IPS-20b (cell line): ENCODE results near the gene HMGCL.
"Not testable (repeated sequence)": the region's sequence is repeated elsewhere in the genome, so short reads cannot be mapped to it uniquely, and the experiment has no call there.

Experiments
- H3K27ac ChIP-seq: one replicate; pipeline ENCODE4 v1.5.1; 2013; ENCODE audit warnings: low read length
- H3K27me3 ChIP-seq: 2 replicates; pipeline ENCODE4 v1.6.1; 2013; ENCODE audit warnings: mild to moderate bottlenecking, low read length, inconsistent platforms; ENCODE audit not compliant: insufficient read depth
- H3K36me3 ChIP-seq: 2 replicates; pipeline ENCODE4 v1.6.1; 2013; ENCODE audit warnings: low read depth, mild to moderate bottlenecking, inconsistent platforms, low read length, moderate library complexity; ENCODE audit not compliant: insufficient read depth
- H3K4me1 ChIP-seq: 2 replicates; pipeline ENCODE4 v1.6.1; 2013; ENCODE audit warnings: mild to moderate bottlenecking, control low read depth, inconsistent platforms, low read length, moderate library complexity; ENCODE audit not compliant: insufficient read depth
- H3K4me3 ChIP-seq: 2 replicates; pipeline ENCODE4 v1.5.1; 2013; ENCODE audit warnings: mild to moderate bottlenecking, low read length, inconsistent platforms
- H3K9ac ChIP-seq: 2 replicates; pipeline ENCODE4 v1.6.1; 2013; ENCODE audit warnings: low read depth, mild to moderate bottlenecking, inconsistent platforms, low read length, moderate library complexity
- H3K9me3 ChIP-seq: 2 replicates; pipeline ENCODE4 v1.6.1; 2013; ENCODE audit warnings: mild to moderate bottlenecking, low read depth, low read length, inconsistent platforms; ENCODE audit not compliant: insufficient read depth

Gene HMGCL

DNA sequence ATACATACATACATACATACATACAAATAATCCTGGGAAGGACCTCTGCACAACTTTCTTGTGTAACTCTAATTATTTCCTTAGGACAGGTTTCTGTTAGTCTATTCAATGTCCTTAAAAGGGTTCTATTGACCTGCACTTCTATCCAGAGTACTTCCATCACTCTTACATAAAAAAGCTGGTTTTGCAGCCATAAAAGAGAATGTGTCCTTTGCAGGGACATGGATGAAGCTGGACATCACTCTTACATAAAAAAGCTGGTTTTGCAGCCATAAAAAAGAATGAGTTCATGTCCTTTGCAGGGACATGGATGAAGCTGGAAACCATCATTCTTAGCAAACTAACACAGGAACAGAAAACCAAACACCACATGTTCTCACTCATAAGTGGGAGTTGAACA, 26.2 kb upstream of the HMGCL start:
- not testable (repeated sequence) for H3K9ac ChIP-seq, H3K27me3 ChIP-seq, H3K4me1 ChIP-seq, H3K36me3 ChIP-seq, H3K4me3 ChIP-seq, H3K27ac ChIP-seq, H3K9me3 ChIP-seq

DNA sequence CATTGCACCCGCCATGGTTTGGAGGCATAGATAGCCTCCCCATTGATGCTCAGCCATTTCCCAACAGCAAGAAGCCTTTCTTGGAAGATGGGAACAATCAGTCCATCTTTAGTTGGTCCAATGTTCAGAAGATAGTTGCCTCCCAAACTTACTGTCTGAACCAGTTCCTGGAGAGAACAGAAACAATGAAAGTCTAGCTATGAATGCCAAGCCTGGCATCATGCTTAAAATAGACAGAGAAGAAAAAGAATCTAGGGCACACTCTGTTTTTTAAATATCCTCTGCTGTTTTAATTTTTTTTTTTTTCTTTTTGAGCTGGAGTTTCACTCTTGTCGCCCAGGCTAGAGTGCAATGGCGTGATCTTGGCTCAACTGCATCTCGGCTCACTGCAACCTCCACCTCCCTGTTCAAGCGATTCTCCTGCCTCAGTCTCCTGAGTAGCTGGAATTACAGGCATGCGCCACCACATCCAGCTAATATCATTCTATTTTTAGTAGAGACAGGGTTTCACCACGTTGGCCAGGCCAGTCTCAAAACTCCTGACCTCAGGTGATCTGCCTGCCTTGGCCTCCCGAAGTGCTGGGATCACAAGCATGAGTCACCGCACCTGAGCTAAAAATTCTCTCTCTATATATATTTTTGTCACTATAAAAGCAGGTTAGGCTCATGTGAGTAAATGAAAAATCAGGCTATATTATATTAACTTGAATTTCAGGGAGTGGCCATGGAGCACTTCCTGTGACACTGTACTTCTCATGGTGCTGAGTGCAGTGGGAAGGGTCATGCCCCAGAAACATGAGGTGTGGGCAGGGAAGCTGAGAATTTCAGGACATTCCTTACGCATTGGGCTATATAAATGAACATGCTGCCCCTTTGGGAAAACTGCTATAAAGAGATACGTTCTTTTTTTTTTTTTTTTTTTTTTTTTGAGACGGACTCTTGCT, 23.7 kb upstream of the HMGCL start:
- no peak overlapping the region for H3K4me3 ChIP-seq
- no peaks in the 10 kb centered on the region for H3K9me3 ChIP-seq
- H3K27me3 ChIP-seq = no peaks in the 10 kb centered on the region
- H3K36me3 ChIP-seq = no peaks in the 10 kb centered on the region
- no peak overlapping the region for H3K9ac ChIP-seq
- H3K27ac ChIP-seq = no peak overlapping the region
- H3K4me1 ChIP-seq = no peaks in the 10 kb centered on the region

DNA sequence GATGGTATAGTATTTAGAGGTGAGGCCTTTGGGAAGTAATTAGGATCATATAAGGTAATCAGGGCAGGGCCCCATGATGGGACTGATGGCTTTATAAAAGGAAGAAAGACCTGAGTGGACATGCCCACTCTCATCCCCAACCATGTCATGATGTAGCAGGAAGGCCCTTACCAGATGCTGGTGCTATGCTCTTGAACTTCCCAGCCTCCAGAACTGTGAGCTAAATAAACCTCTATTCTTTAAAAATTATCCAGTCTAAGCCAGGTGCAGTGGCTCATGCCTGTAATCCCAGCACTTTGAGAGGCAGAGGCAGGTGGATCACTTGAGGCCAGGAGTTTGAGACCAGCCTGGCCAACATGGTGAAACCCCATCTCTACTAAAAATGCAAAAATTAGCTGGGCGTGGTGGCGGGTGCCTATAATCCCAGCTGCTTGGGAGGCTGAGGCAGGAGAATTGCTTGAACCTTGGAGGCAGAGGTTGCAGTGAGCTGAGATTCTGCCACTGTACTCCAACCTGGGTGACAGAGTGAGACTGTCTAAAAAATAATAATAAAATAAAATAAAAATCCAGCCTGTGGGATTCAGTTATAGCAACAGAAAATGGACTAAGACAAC, 22.4 kb upstream of the HMGCL start:
- H3K9ac ChIP-seq, H3K27ac ChIP-seq, H3K27me3 ChIP-seq, H3K36me3 ChIP-seq, H3K4me1 ChIP-seq, H3K4me3 ChIP-seq, H3K9me3 ChIP-seq: not testable (repeated sequence)

DNA sequence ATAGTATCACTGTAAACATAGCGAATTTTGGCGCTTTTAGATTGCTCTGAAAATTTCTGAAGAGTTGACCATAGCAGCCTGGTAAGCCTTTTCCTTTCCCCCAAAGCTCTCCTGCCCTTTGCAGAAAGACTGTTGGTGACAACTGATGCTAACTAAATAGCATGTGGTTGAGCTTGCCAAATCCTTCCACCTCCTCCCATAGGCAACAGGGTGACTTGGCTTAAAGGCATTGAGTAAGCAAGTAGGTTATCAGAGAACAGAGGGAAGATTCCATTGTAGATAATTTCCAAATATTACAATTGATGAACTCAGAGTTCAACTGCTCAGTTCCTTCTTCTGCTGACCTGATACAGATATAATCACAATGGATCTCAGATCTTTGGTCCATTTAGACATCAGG, 19.9 kb upstream of the HMGCL start:
- no peak overlapping the region for H3K9ac ChIP-seq

GRCh38 chr1:23843644-23844043, 18.4 kb upstream of the HMGCL start:
- Histone ChIP-seq H3K4me3 (no peak overlapping the region), H3K4me1 (no peaks in the 10 kb centered on the region)

More for the DNA sequence above, 19.9 kb upstream of the HMGCL start:
- H3K4me1 ChIP-seq = no peaks in the 10 kb centered on the region
- no peaks in the 10 kb centered on the region for H3K27me3 ChIP-seq
- no peaks in the 10 kb centered on the region for H3K36me3 ChIP-seq
- no peak overlapping the region for H3K27ac ChIP-seq
- no peaks in the 10 kb centered on the region for H3K9me3 ChIP-seq
- H3K4me3 ChIP-seq = no peak overlapping the region

GRCh38 chr1:23838401-23838866, 13.2 kb upstream of the HMGCL start:
- Histone ChIP-seq H3K4me1 (peaks cover 3% of the 10 kb centered on the region; the same call in 1 of the 2 replicates), H3K36me3 (no peaks in the 10 kb centered on the region), H3K9me3 (no peaks in the 10 kb centered on the region), H3K27me3 (peaks cover 23% of the 10 kb centered on the region), H3K4me3 (peak overlapping the region; percentile 61), H3K9ac (no peak overlapping the region), H3K27ac (no peak overlapping the region)

More at GRCh38 chr1:23843644-23844043, 18.4 kb upstream of the HMGCL start:
- Histone ChIP-seq H3K27ac (no peak overlapping the region), H3K9ac (no peak overlapping the region), H3K27me3 (no peaks in the 10 kb centered on the region), H3K36me3 (no peaks in the 10 kb centered on the region), H3K9me3 (no peaks in the 10 kb centered on the region)

GRCh38 chr1:23837908-23838307, 12.7 kb upstream of the HMGCL start:
- Histone ChIP-seq H3K4me1 (peaks cover 3% of the 10 kb centered on the region; the same call in 1 of the 2 replicates), H3K9me3 (no peaks in the 10 kb centered on the region), H3K36me3 (no peaks in the 10 kb centered on the region), H3K27me3 (peaks cover 23% of the 10 kb centered on the region), H3K27ac (no peak overlapping the region), H3K9ac (no peak overlapping the region), H3K4me3 (peak overlapping the region; percentile 61)

DNA sequence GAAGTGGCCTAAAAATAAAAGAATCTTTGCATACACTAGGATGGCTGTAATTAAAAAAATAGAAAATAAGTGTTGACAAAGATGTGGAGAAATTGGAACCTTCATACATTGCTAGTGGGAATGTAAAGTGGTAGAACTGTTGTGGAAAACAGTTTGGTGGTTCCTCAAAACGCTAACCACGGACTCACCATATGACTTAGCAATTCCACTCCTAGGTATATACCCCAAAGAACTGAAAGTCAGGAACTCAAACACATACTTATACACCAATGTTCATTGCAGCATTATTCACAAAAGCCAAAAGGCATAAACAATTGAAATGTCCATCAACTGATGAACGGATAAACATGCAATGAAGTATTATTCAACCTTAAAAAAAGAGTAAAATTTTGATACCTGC, 10.8 kb upstream of the HMGCL start:
- no peaks in the 10 kb centered on the region for H3K9me3 ChIP-seq
- no peak overlapping the region for H3K9ac ChIP-seq
- H3K27me3 ChIP-seq = peaks cover 23% of the 10 kb centered on the region
- peaks cover 3% of the 10 kb centered on the region; the same call in 1 of the 2 replicates for H3K4me1 ChIP-seq
- no peak overlapping the region for H3K4me3 ChIP-seq
- no peak overlapping the region for H3K27ac ChIP-seq
- H3K36me3 ChIP-seq = no peaks in the 10 kb centered on the region

- H3K4me1 ChIP-seq, H3K27ac ChIP-seq, H3K9ac ChIP-seq, H3K36me3 ChIP-seq, H3K9me3 ChIP-seq, H3K4me3 ChIP-seq: not testable (repeated sequence)
- H3K27me3 ChIP-seq = peaks cover 23% of the 10 kb centered on the region
These were observed 8.9 kb upstream of the HMGCL start for GRCh38 chr1:23834156-23834555.

DNA sequence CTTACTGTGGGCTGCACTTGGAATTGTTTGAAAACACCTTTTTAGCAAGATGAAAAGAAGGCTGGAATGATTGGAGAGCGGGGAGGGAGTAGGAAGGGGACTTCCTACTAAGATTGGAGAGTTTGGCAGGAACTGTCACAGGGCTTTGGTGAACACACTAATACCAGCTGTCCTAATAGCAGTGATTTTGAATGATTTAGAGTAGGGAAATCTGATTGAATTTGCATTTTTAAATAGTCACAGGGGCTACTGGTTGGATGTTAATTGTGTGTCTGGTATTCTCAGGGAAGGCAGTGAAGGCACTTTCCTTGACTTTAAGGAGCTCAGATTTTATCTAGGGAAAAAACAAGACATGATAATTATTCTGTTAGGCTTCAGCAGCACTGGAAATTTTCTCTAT, 2.5 kb upstream of the HMGCL start:
- no peaks in the 10 kb centered on the region for H3K9me3 ChIP-seq
- no peak overlapping the region for H3K4me3 ChIP-seq
- no peaks in the 10 kb centered on the region for H3K36me3 ChIP-seq
- no peak overlapping the region for H3K27ac ChIP-seq
- H3K9ac ChIP-seq = no peak overlapping the region
- no peaks in the 10 kb centered on the region for H3K27me3 ChIP-seq
- H3K4me1 ChIP-seq = no peaks in the 10 kb centered on the region

GRCh38 chr1:23826590-23826989, 1.4 kb upstream of the HMGCL start:
- not testable (repeated sequence) for H3K36me3 ChIP-seq, H3K27ac ChIP-seq, H3K4me3 ChIP-seq, H3K9ac ChIP-seq, H3K4me1 ChIP-seq, H3K27me3 ChIP-seq, H3K9me3 ChIP-seq
